HG03139 (cell line): ENCODE measurements around the gene GNAS-AS1.

Experiments
- ATAC-seq: cut with Tn5 transposase; IDR thresholded peaks from one replicate; pipeline ENCODE4 v1.9.1; 2021; ENCODE audit not compliant: unreplicated experiment

GNAS-AS1 gene

GRCh38 chr20:58811334-58811733 lies 39.4 kb downstream of the GNAS-AS1 start:
- no peak for ATAC-seq

- ATAC-seq: no peak
Measured at GRCh38 chr20:58810879-58811250, 39.8 kb downstream of the GNAS-AS1 start.

GRCh38 chr20:58810116-58810878 lies 40.4 kb downstream of the GNAS-AS1 start:
- no peak for ATAC-seq

GRCh38 chr20:58808271-58809046 lies 42.2 kb downstream of the GNAS-AS1 start:
- no peak for ATAC-seq

- no peak for ATAC-seq
Measured at GRCh38 chr20:58807801-58808200, 42.9 kb downstream of the GNAS-AS1 start.

- ATAC-seq: no peak
Measured at GRCh38 chr20:58803533-58803932, 47.2 kb downstream of the GNAS-AS1 start.

- no peak for ATAC-seq
Measured at GRCh38 chr20:58802061-58802460, 48.6 kb downstream of the GNAS-AS1 start.

- ATAC-seq: no peak
Measured at GRCh38 chr20:58800134-58800871, 50.4 kb downstream of the GNAS-AS1 start.

GRCh38 chr20:58797371-58798338 lies 53.0 kb downstream of the GNAS-AS1 start:
- no peak for ATAC-seq

- ATAC-seq: no peak
Measured at GRCh38 chr20:58795923-58796245, 54.8 kb downstream of the GNAS-AS1 start.

- ATAC-seq: no peak
Measured at GRCh38 chr20:58795181-58795922, 55.4 kb downstream of the GNAS-AS1 start.

GRCh38 chr20:58794510-58795180 lies 56.1 kb downstream of the GNAS-AS1 start:
- ATAC-seq: no peak

- no peak for ATAC-seq
Measured at GRCh38 chr20:58793512-58794420, 56.9 kb downstream of the GNAS-AS1 start.

GRCh38 chr20:58792426-58792825 lies 58.3 kb downstream of the GNAS-AS1 start:
- no peak for ATAC-seq

- no peak for ATAC-seq
Measured at GRCh38 chr20:58791286-58791685, 59.4 kb downstream of the GNAS-AS1 start.

- ATAC-seq: no peak
Measured at GRCh38 chr20:58790454-58790853, 60.2 kb downstream of the GNAS-AS1 start.

- no peak for ATAC-seq
Measured at GRCh38 chr20:58788896-58789544, 61.7 kb downstream of the GNAS-AS1 start.
